Duodenal mucosa (tissue), 2 donors: ENCODE results near the gene SSC4D.
A peak's percentile ranks its signal among the peaks of the same experiment; 100 is the strongest.
"Not testable (repeated sequence)": the region's sequence is repeated elsewhere in the genome, so short reads cannot be mapped to it uniquely, and the experiment has no call there.

Experiments used
- H3K27ac ChIP-seq: one replicate; pipeline ENCODE4 v1.7.0; 2013; ENCODE audit warnings: low read depth, low read length
- H3K27me3 ChIP-seq, 2 donors: one replicate each; pipeline ENCODE4 v1.7.0; 2013; ENCODE audit warnings: low read length in 2 of 2, control low read depth in 1 of 2; ENCODE audit not compliant: insufficient read depth in 2 of 2, control insufficient read depth in 1 of 2
- H3K36me3 ChIP-seq, 2 donors: one replicate each; pipeline ENCODE4 v1.7.0; 2013; ENCODE audit warnings: low read length in 2 of 2, control low read depth in 1 of 2; ENCODE audit not compliant: insufficient read depth in 2 of 2, control insufficient read depth in 1 of 2
- H3K4me1 ChIP-seq, 2 donors: one replicate each; pipeline ENCODE4 v1.7.0; 2013; ENCODE audit warnings: low read length in 2 of 2, control low read depth in 1 of 2; ENCODE audit not compliant: insufficient read depth in 2 of 2, control insufficient read depth in 1 of 2
- H3K4me3 ChIP-seq, 2 donors: one replicate each; pipeline ENCODE4 v1.7.0; 2013; ENCODE audit warnings: low read length in 2 of 2, low read depth in 1 of 2
- H3K9ac ChIP-seq, 2 donors: one replicate each; pipeline ENCODE4 v1.7.0; 2013; ENCODE audit warnings: low read length in 2 of 2, low read depth in 1 of 2
- H3K9me3 ChIP-seq, 2 donors: one replicate each; pipeline ENCODE4 v1.7.0; 2013; ENCODE audit warnings: low read length in 2 of 2, control low read depth in 1 of 2; ENCODE audit not compliant: control insufficient read depth in 1 of 2

SSC4D gene

DNA sequence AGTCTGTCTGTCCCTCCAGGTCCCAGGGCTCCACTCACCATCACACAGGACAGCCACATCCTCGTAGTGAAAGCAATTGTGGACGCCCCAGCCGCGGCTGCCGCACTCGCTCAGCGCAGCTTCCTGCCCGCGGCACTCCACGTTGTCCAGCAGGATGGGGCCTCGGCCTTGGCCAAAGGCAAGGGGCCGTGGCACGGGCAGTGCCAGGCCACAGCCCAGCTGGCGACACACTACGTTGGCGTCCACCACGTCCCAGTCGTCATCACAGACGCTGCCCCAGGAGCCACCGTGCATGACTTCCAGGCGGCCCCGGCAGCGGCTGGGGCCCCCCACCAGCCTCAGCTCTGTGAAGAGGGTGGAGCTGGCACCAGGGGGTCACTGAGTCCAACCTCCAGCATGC is 9.2 kb downstream of the SSC4D start:
- Histone ChIP-seq H3K27ac (no peak overlapping the region), H3K36me3 (no peaks in the 10 kb centered on the region), H3K9me3 (no peaks in the 10 kb centered on the region), H3K9ac (no peak overlapping the region), H3K27me3 (no peaks in the 10 kb centered on the region), H3K4me3 (no peak overlapping the region), H3K4me1 (peaks cover 16 to 20% of the 10 kb centered on the region in 2 donors)

DNA sequence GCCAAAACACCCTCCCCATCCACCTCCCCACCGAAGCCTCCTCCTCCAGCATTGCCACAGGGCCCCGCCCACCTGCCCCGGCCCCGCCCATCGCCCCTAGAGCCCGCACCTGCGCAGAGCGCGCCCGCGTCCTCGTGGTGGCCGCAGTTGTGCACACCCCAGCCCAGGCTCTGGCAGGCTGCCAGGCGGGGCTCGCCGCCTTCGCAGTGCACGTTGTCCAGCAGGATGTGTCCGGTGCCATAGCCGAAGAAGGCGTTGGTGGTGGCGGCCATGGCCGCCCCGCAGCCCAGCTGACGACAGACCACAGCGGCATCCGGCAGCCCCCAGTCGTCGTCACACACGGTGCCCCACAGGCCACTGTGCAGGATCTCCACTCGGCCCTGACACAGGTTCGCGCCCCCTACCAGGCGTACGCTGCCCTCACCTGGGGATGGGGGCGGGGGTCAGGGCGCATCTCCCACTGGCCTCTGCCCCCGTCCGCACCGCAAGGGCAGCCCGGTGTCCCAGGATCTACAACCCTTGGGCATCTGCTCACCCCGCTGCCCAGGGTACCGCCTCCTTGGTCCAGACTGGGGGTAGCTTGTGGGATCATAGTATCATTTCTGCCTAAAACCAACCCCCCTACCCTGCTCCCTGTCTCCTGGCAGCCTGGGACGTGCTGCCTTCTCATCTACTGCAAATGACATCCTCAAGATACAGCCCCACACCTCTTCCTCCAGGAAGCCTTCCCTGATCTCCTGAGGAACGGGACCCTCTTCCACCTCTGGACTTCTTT is 11.9 kb downstream of the SSC4D start:
- Histone ChIP-seq H3K9ac (peak overlapping the region; percentile 68 to 79), H3K36me3 (no peaks in the 10 kb centered on the region), H3K9me3 (no peaks in the 10 kb centered on the region), H3K27ac (no peak overlapping the region), H3K4me1 (peaks cover 17 to 19% of the 10 kb centered on the region in 2 donors), H3K27me3 (no peaks in the 10 kb centered on the region), H3K4me3 (peak overlapping the region; percentile 70 to 83)

DNA sequence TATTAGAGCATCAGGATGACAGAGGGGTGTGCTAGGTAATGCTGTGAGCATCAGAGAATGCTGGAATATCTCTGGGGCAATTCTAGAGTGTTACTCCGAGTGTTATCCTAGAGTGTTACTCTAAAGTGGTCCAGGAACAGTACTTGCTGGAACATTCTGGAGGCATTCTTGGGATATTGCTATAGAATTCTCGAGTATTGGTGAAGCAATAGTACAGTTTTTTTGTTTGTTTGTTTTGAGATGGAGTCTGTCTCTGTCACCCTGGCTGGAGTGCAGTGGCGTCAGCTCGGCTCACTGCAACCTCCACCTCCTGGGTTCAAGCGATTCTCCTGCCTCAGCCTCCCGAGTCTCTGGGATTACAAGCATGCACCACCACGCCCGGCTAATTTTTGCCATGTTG is 12.6 kb downstream of the SSC4D start:
- Histone ChIP-seq H3K9ac (peak overlapping the region in 1 of 2 donors; percentile 68), H3K27me3 (no peaks in the 10 kb centered on the region), H3K36me3 (no peaks in the 10 kb centered on the region), H3K27ac (no peak overlapping the region), H3K9me3 (no peaks in the 10 kb centered on the region), H3K4me3 (peak overlapping the region; percentile 70 to 83), H3K4me1 (peaks cover 18 to 21% of the 10 kb centered on the region in 2 donors)

DNA sequence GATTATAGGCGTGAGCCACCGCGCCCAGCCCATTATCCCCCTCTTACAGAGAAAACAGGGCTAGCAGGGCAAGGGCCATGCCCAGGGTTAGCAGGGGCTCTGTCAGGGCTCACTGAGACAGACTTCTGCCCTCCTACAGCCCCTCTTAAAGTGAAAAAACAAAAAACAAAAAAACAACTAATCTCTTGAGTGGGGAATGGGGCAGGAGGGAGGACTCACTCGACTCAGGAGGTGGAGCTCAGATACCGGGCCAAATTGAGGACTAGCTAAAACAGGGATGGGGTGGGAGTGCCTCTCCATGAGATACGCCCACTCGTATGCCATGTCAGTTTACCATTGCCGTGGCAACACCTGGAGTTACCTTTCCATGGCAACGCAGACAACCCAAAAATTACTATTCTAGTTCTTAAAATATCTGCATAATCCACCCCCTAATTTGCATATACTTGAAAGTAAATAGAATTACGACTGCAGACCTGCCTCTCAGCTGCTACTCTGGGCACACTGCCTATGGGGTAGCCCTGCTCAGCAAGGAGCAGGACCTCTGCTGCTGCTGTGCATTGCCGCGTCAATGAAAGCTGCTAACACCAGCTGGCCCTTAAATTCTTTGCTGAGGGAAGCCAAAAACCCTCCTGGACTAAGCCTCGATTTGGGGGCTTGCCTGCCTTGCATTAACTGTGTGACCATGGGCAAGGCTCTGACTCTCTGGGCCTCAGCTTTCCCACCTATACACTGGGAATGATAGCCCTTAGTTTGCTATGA is 13.4 kb downstream of the SSC4D start:
- H3K36me3 ChIP-seq, result no peaks in the 10 kb centered on the region
- no peaks in the 10 kb centered on the region for H3K9me3 ChIP-seq
- H3K27me3 ChIP-seq, result no peaks in the 10 kb centered on the region
- H3K9ac ChIP-seq, result no peak overlapping the region
- H3K27ac ChIP-seq, result no peak overlapping the region
- H3K4me1 ChIP-seq, result peaks cover 18 to 21% of the 10 kb centered on the region in 2 donors
- no peak overlapping the region for H3K4me3 ChIP-seq

DNA sequence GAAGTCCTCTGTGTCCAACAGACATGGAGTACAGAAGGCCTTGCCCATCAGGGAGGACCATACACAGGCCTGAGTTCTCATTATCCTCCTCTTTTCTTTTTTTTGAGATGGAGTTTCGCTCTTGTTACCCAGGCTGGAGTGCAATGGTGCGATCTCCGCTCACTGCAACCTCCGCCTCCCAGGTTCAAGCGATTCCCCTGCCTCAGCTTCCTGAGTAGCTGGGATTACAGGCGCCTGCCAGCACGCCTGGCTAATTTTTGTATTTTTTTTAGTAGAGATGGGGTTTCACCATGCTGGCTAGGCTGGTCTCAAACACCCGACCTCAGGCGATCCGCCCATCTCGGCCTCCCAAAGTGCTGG is 13.9 kb downstream of the SSC4D start:
- H3K9me3 ChIP-seq, H3K36me3 ChIP-seq, H3K9ac ChIP-seq, H3K27ac ChIP-seq, H3K4me3 ChIP-seq, H3K27me3 ChIP-seq: not testable (repeated sequence)
- peaks cover 18 to 21% of the 10 kb centered on the region in 2 donors for H3K4me1 ChIP-seq

DNA sequence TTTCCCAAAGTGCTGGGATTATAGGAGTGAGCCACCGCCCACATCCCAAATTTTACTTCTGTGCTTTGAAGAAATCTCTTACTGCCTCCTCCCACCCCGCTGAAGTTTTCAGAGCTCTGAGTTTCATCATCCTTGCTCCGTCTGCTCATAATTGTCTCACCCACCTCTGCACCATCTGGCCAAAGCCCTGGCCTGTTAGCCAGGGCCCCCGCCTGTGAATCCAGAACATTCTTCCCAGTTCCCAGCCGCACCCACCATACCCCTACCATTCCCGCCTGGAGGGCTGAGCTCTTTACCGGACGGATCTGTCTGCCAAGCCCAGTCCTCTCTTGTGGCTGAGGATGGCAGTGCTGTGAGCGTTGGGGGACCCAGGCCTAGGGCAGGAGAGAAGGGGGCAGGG is 14.5 kb downstream of the SSC4D start:
- no peak overlapping the region for H3K4me3 ChIP-seq
- peaks cover 18 to 21% of the 10 kb centered on the region in 2 donors for H3K4me1 ChIP-seq
- H3K36me3 ChIP-seq, result no peaks in the 10 kb centered on the region
- H3K27ac ChIP-seq, result no peak overlapping the region
- no peaks in the 10 kb centered on the region for H3K9me3 ChIP-seq
- no peak overlapping the region for H3K9ac ChIP-seq
- no peaks in the 10 kb centered on the region for H3K27me3 ChIP-seq

DNA sequence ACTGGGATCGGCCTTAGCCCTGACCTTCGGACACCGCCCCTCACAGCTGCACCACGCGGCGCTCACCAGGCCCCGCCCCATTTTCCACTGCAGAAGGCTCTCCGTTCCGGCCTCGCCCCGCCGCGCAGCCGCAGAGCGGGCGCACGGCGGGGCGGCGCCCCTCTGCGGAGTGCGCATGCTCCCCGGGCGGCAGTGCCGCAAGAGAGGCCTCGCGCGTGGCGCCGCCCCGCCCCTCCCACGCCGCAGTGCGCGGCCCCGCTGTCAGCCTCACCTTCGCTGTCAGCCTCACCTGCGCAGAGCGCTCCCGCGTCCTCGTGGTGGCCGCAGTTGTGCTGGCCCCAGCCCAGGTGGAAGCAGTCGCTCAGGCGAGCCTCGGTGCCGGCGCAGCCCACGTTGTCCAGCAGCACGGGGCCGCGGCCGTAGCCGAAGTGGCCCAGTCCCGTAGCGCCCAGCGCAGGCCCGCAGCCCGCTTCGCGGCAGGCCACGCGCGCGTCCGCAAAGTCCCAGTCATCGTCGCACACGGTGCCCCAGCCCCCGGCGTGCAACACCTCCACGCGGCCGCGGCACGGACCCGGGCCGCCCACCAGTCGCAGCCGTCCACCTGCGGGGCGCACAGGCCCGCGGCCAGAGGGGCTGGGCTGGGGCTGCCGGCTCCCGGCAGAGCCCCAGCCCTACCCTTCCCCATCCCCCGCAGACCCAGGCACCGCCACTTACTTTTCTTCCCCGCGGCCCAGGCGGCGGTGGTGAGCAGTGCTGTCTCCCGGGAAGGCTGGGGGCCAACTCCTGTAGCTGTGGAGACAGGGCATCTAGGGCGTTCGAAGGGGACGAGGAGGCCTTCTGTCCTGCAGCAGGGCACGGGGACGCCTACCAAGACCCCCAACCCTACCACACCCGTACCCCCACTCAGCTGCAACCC is 16.1 kb downstream of the SSC4D start:
- Histone ChIP-seq H3K9me3 (no peaks in the 10 kb centered on the region), H3K9ac (peak overlapping the region; percentile 84 to 95), H3K36me3 (no peaks in the 10 kb centered on the region), H3K27me3 (no peaks in the 10 kb centered on the region), H3K27ac (peak overlapping the region; percentile 79), H3K4me1 (peaks cover 18 to 21% of the 10 kb centered on the region in 2 donors), H3K4me3 (peak overlapping the region; percentile 67 to 87)

DNA sequence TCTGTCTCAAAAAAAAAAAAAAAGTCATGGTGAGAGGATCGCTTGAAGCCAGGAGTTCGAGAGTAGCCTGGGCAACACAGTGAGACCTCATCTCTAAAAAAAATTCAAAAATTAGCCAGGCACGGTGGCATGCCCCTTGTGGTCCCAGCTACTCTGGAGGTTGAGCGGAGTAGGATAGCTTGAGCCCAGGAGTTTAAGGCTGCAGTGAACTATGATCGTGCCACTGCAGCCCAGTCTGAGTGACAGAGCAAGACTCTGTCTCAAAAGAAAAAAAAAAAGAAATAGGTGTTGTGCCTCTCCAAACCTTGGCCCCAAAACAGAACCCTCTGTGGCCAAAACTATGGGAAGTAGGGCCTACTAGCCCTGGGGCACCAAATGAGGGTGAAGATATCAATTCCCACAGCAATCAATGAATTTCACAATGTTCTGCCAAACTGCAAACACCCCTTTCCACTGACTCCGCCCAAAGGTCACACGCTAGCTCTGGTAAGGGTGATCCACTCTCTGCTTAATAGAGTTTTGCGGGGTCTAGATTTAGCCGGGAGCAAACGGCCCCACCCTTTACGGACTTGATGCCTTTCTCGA is 16.9 kb downstream of the SSC4D start:
- H3K4me3 ChIP-seq, result peak overlapping the region; percentile 65 to 71
- H3K9ac ChIP-seq, result peak overlapping the region; percentile 66 to 67
- H3K4me1 ChIP-seq, result peaks cover 14 to 17% of the 10 kb centered on the region in 2 donors
- H3K27ac ChIP-seq, result peak overlapping the region; percentile 79
- no peaks in the 10 kb centered on the region for H3K36me3 ChIP-seq
- no peaks in the 10 kb centered on the region for H3K9me3 ChIP-seq
- H3K27me3 ChIP-seq, result no peaks in the 10 kb centered on the region

DNA sequence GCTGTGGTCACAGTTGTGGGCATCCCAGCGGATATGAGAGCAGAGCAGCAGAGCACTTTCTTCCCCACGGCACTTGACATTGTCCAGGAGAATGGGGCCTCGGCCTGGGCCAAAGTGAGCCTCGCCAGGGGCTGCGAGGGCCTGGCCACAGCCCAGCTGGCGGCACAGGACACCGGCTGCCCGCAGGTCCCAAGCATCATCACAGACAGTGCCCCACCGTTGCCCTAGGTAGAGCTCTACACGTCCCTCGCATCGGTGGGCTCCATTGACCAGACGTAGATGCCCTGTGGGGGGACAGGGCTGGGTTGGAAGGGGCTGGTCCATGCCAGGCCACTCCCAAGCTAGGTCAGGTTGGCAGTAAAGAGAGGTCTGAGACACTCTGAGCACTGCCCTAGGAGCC is 19.4 kb downstream of the SSC4D start:
- H3K9ac ChIP-seq, result no peak overlapping the region
- H3K9me3 ChIP-seq, result no peaks in the 10 kb centered on the region
- no peaks in the 10 kb centered on the region for H3K36me3 ChIP-seq
- peaks cover 4 to 5% of the 10 kb centered on the region in 2 donors for H3K4me1 ChIP-seq
- no peak overlapping the region for H3K4me3 ChIP-seq
- H3K27me3 ChIP-seq, result no peaks in the 10 kb centered on the region
- no peak overlapping the region for H3K27ac ChIP-seq
